SK-N-SH (cell line): ENCODE data around the gene DHX9.

Experiments used
- ELF1 ChIP-seq: IDR thresholded peaks from 2 replicates; pipeline ENCODE4 v1.4.0; 2012
- EP300 ChIP-seq, 2 experiments: IDR thresholded peaks; 2 replicates each; pipeline versions ENCODE4 v1.4.0 to v1.6.1; 2012; ENCODE audit warnings: borderline replicate concordance in 1 of 2, low read depth in 1 of 2, low read length in 1 of 2
- GABPA ChIP-seq: IDR thresholded peaks from 2 replicates; pipeline ENCODE4 v1.4.0; 2012; ENCODE audit warnings: low read depth, mild to moderate bottlenecking
- GATA2 ChIP-seq: sonication (generic); formaldehyde crosslinking; IDR thresholded peaks from 2 replicates; pipeline ENCODE4 v1.5.0; 2020; ENCODE audit warnings: mild to moderate bottlenecking, missing genetic modification reagents
- JUND ChIP-seq: IDR thresholded peaks from 2 replicates; pipeline ENCODE4 v1.4.0; 2012
- MXI1 ChIP-seq: IDR thresholded peaks from 2 replicates; pipeline ENCODE4 v1.6.1; 2012; ENCODE audit warnings: mild to moderate bottlenecking, low read depth, low read length, improper control_type of control experiment
- POLR2AphosphoS5 ChIP-seq: IDR thresholded peaks from 2 replicates; pipeline ENCODE4 v1.6.1; 2012; ENCODE audit warnings: low read depth, low read length
- TAF1 ChIP-seq: IDR thresholded peaks from 2 replicates; pipeline ENCODE4 v1.6.1; 2012; ENCODE audit warnings: low read depth, mild to moderate bottlenecking, low read length, moderate library complexity, borderline replicate concordance
- TF ChIP-seq, protein P1 (sequence below): fragments of 200-600 bp; sonication (generic); IDR thresholded peaks from 2 replicates; pipeline ENCODE4 v1.6.1; 2017; ENCODE audit warnings: antibody characterized with exemption, mild to moderate bottlenecking, moderate library complexity
- TF ChIP-seq, protein P2 (sequence below): IDR thresholded peaks from 2 replicates; pipeline ENCODE4 v1.6.1; 2012; ENCODE audit warnings: mild to moderate bottlenecking, low read depth, low read length, moderate library complexity

DNA sequence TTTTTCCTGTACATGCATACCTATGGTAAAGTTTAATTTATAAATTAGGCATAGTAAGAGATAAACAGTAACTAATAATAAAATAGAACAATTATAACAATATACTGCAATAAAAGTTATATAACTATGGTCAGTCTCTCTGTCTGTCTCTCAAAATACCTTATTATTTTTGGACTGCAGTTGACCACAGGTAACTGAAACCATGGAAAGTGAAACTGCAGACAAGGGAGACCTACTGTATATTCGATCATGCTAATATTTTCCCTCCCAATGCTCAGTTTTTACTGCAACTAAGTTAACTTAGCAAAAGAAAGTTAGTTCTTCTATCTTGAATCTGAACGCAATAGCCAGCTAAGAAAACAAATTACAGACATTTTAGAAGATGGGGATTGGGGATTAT lies 12.3 kb upstream of the DHX9 start:
- TF ChIP-seq, protein P1, sequence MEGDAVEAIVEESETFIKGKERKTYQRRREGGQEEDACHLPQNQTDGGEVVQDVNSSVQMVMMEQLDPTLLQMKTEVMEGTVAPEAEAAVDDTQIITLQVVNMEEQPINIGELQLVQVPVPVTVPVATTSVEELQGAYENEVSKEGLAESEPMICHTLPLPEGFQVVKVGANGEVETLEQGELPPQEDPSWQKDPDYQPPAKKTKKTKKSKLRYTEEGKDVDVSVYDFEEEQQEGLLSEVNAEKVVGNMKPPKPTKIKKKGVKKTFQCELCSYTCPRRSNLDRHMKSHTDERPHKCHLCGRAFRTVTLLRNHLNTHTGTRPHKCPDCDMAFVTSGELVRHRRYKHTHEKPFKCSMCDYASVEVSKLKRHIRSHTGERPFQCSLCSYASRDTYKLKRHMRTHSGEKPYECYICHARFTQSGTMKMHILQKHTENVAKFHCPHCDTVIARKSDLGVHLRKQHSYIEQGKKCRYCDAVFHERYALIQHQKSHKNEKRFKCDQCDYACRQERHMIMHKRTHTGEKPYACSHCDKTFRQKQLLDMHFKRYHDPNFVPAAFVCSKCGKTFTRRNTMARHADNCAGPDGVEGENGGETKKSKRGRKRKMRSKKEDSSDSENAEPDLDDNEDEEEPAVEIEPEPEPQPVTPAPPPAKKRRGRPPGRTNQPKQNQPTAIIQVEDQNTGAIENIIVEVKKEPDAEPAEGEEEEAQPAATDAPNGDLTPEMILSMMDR, result no peak
- TF ChIP-seq ELF1 (no peak), EP300 (IDR thresholded peaks at IDR 0.05; ENCODE audit: borderline replicate concordance in 1 of 2, low read depth in 1 of 2, low read length in 1 of 2) (no peak), TAF1 (no peak), GATA2 (CRISPR knock-in tag) (no peak), MXI1 (no peak), POLR2AphosphoS5 (no peak), JUND (no peak), GABPA (no peak)
- TF ChIP-seq, protein P2, sequence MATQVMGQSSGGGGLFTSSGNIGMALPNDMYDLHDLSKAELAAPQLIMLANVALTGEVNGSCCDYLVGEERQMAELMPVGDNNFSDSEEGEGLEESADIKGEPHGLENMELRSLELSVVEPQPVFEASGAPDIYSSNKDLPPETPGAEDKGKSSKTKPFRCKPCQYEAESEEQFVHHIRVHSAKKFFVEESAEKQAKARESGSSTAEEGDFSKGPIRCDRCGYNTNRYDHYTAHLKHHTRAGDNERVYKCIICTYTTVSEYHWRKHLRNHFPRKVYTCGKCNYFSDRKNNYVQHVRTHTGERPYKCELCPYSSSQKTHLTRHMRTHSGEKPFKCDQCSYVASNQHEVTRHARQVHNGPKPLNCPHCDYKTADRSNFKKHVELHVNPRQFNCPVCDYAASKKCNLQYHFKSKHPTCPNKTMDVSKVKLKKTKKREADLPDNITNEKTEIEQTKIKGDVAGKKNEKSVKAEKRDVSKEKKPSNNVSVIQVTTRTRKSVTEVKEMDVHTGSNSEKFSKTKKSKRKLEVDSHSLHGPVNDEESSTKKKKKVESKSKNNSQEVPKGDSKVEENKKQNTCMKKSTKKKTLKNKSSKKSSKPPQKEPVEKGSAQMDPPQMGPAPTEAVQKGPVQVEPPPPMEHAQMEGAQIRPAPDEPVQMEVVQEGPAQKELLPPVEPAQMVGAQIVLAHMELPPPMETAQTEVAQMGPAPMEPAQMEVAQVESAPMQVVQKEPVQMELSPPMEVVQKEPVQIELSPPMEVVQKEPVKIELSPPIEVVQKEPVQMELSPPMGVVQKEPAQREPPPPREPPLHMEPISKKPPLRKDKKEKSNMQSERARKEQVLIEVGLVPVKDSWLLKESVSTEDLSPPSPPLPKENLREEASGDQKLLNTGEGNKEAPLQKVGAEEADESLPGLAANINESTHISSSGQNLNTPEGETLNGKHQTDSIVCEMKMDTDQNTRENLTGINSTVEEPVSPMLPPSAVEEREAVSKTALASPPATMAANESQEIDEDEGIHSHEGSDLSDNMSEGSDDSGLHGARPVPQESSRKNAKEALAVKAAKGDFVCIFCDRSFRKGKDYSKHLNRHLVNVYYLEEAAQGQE, result no peak
